Stimulated activated CD4-positive, alpha-beta T cell treated with anti-CD3 and anti-CD28 coated beads, Interleukin-12 subunit alpha, Interleukin-12 subunit beta, amount 100 ng/mL, for 48 hours (primary cell): ENCODE data around the gene RAD51B.

ENCODE experiments used
- DNase-seq, 3 donors: peaks; one replicate each; pipeline ENCODE4 v3.0.0-alpha.2; 2020; ENCODE audit warnings: low read depth in 2 of 3, low spot score in 1 of 3

The RAD51B gene

DNA sequence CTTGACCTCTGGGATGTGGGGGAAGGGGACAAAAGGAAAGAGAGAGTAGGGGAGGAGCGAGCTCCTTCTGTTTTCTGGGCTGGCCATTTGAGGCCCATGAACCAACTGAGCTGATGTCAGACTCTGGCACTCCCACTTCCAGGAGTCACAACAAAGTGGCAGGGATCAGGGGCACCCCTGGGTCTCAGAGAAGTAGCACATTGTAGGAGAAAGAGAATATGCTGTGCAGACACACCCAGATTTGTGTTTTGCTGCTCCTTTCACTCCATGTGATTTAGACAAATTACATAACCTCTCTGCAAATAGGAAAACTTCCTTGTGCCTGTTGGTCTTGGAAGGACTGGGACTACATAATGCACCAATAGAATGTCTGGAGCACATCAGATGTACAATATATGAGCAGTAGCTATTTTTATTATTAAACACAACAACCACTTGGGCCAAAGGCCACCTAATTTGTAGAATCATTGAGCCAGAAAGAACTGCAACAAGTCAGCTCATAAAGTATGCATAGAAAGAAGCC, 707.8 kb downstream of the RAD51B start:
- DNase-seq: no peak

DNA sequence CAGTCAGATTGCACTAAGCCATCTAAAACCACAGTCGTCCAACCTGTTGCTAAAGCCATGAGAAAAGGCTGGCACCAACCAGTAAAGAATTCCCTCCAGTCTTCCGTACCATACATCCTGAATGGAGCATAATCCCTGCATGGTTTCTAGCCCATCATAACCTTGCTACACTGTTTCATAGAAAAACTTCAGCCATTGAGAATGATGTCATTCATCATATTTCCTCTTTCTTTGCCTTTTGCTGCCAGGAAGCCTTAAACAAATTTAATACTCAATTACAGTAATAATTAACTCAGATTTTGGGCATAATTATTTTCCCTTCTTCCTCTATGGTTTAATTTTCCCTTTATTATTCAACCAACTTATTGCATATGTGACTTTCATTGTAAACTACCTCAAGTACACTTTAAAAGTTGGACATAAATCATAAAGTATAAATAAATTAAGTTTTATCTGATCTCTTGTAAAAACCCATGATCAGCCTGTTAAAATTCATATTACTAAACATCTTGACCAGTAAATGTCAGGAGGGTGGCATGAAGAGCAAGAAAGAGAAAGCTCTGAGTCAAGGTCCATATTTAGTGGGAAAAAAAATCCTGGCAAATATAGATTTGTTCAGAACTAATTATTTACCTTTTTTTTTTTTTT, 708.6 kb downstream of the RAD51B start:
- DNase-seq: no peak

DNA sequence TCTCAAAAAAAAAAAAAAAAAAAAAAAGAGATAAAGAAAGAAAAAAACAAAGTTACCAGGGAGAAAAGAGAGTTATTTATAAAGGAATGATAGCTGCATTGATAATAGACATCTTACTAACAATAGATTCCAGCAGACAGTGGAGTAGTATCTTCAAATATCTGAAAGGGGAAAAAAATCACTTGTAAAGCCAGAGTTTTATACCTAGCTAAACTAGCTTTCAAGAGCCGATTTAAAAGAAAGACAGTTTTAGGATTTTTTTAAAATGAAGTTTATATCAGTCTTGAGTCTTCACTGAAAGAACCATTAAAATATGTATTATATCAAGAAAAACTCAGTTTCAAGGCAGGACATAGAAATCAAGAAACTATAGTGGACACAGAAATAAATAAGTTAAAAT, 710.9 kb downstream of the RAD51B start:
- no peak for DNase-seq

DNA sequence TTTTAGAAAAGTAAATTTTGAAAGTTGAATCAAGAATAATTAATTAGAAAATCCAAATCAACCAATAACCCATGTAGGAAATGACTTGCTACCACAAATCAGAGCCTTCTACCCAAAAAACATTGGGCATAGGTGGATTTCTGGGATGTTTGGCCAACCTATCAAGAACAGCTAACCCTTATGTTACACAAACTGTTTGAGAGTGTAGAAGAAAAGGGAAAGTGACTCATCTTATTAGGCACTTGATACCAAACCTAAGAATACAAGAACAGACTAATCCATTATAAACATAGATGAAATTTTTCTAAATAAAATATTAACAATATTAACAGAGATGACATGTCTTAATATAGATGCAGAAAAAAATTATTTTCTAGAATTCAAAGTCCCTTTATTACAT, 712.9 kb downstream of the RAD51B start:
- no peak for DNase-seq

DNA sequence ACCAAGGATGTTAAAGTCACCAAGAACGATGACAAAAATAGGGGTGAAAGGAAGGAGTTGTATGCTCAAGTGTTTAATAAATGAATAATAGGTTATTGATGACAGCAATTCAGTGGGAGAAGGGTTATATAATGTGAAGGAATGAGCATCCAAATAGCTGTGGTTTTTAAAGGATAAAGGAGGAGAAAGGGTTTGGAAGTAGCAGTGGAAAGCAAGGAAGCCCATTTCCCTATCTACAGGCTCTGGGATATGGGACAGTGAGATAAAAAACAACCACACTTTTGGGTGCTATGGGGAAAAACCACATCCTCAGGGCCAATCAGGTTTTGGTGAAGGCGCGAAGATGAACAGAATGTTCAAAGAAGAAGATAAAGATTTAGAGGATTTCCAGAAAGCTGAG, 714.7 kb downstream of the RAD51B start:
- no peak for DNase-seq

DNA sequence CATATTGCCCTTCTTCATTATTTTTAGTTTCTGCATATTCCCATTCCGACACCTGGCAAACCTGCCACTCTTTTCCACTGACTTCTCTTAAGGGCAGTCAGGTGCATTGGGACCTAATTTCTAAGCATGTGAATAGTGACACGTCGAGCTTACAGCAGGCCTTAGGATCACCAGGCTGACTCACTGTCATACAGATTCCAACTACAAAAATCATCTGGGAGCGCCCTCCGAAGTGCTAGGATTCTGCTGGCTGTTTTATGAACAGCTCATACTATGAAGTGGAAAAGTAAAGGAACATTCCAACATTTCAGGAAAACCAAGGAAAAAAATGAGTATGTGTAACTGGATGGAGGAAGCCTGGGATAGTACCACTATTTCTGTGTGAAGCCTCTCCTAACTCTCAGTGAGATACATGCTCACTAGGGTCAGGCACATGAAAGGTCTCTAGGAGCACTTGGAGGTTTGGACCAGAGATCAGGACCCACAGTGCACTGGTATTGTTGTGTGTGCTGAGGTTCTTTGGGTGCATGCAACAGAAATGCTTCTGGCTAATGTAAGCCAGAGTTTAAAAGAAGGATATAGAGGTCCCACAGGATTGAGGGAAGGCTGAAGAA, 715.9 kb downstream of the RAD51B start:
- DNase-seq: no peak

DNA sequence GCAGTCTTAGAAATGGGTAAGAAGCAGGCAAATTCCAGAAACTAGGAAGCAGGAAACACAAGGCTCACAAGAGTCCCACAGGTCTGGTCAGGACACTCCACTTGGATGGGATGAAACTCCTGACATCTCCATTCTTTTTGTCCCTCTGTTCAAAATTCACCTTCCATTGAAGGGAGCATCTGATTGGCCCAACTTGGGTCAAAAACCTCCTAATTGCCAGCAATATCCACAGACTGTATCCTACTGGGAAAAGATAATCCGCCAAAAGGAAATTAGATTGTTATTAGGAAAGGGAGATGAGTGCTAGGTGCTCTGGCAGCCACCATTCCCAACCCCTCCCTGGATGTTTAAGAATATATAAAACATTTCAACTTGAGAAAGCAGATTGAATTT, 716.4 kb downstream of the RAD51B start:
- DNase-seq: no peak

DNA sequence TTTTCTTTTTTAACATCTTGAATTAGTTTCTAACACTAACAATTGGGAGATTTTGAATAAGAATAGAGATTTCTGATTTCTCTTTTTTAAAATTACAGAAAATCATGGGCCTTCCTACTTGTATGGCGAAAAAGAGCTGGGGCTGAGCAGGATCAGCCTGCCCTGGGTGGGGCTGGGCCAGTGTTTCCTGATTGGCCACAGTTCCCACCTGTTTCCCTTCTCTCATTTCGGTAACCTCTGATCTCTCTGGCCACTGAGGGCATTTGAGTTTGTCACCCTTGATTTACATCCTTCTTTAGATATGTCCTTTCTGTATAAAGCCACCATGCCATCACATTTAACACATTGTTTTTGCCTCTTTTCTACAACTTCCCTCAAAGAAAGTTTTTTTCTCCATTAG, 719.1 kb downstream of the RAD51B start:
- DNase-seq: no peak

DNA sequence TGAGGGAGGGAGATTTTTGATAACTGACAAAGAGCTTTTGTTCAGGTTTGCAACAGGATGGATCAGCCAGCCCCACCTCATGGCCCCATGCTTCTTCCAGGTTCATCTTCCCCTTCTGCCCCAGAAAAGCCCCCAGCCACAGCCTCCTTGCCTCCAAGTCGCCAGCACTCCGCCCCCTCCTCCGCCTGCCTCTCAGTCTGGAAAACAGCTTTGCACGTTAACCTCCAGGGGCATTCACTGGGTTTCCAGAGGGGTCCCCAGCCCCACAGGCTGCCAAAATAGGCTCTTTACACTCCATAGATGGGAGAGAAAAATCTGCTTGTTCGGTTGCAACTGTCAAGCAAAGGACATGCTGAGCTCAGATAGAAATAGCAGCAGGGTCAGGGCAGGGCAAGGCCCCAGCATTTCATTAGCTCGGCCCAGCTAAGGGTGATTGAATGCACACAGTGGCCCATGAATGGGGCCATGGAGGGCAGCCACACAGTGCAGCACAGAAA, 719.7 kb downstream of the RAD51B start:
- no peak for DNase-seq

DNA sequence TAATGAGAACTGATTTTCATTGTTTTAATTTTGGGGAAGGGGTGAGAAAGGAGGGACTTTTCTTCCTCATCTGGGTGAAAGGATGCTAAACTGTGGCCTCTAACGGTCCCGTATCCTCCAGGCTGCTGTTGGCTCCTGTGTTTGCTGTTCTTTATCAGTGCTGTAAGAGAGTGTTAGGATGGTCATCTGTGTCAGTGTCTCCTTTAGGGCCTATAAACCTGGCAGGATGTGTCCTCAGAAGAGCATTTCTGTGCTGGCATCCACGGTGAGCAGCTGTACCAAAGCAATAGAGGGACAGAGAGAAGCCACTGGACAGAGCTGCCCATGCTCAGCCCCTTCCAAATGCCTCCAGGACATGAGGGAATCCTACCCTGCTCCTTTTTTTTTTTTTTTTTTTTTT, 720.2 kb downstream of the RAD51B start:
- no peak for DNase-seq

DNA sequence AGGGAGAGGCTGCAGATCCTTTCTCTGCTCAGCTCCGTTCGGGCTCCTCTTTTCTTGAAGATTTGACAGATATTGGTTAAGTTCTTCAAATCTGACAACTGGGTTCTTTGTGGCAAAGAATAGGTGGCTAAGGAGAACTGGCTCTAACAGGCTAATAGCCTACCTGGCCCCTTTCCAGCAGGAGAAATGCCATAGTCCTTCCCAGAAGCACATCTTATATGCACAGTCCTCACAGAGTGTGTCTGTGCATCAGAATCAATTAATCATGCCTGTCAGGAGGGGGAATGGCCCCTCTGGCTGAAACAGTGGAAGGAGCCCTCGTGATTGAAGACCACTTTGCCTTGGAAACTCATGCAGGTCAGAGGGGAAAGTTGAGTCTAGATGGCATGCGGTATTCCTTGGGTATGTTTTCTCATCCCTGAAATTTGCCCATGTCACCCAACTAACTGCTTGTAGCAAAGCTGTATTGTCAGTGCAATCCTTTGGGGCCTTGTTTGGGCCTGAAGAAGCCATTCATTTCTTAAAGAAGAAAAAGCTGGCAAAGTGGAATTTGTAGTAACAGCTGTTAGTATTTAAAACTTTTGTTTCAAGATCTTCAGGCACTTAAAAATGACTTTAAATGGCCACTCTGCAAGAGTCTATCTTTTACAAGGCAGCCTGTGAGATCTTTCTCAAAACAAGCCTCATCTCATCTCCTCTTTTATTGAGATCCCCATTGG, 721.8 kb downstream of the RAD51B start:
- no peak for DNase-seq

DNA sequence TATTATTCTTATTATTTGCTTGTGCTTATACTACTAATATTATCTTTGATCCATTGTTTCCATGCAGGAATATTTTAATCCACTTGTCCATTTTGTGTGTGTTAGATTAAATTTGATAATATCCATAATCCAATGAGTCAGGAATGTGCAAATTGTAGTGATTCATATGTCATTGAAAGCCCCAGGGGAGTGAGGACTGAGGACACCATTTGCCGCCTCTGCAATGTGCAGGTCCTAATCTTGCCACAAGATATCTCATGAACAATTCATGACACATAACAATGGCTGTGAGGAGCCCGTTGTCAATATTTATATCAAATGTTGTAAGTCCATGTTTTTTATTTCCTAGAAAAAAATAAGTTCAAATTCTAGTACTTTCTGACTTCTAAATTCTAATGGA, 722.8 kb downstream of the RAD51B start:
- DNase-seq: no peak

DNA sequence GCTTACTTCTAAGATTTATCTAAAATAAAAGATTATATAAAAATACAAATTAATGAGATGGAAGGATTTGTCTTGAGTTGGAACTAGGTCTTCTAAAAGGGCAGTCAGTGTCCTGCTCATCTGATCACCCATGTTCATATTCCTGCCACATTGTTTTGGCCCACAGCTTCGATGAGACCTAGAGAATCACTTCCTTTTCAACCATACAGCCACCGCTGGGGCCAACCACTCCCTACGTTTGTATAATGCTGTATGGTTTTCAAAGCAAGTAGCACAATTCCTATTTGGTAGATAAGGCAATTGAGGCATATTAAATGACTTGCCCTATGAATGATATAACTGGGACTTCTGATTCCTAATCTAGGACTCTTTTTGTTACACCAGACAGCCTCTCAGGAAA, 723.9 kb downstream of the RAD51B start:
- DNase-seq: no peak

DNA sequence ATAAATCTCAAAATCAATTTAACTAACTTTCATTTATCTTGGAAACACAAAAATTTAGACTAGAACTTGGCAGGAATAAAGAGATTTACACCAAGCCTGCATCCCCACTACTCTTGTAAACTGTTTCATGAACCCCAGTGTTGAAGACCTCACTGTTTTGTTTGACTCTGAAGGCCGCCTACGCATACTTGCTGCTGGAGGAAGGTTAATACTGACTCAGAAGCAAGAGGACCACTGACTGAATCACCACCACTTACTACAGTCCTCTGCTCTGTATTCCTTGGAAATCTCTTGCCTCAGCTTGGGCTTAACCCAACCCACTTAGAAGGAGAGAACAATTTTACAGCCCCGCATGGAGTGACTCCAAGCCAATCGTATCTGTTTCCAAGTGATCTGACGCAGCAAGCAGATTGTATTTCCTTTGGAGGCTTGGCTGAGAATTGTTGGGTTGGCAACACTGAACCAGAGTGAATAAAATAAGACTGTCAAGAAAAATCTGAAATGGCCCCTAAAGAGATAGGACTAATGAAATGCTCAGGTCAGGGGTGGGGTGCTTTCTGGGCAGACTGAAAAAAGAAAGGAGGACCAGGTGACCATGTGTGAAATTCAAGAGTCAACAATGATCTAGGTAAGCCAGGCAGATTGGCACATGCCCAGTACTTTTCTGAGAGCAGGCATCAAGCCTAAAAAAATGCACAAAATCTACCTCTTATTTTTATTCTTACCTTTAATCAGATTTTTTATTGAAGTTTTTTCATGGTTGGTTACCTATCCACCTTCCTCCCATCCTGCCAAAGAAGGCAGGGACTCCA, 724.7 kb downstream of the RAD51B start:
- no peak for DNase-seq

DNA sequence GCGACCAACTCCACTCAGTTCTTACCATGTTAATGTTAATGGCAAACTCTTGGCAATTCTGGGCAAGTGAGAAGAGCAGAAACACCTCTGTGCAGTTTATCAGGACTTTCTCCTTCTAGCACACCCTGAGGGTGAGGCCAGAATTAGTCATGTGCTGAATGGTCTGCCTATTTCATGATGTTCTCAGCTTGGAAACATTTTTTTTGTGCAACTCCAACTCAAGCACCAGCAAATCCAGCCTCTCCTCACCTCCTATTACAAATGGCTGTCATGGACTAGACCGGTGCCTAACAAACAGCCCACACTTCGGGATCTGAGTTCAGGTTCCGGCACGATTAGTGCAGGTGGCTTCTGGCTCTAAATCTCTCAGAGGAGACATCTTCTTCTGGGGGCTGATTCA, 727.3 kb downstream of the RAD51B start:
- no peak for DNase-seq

DNA sequence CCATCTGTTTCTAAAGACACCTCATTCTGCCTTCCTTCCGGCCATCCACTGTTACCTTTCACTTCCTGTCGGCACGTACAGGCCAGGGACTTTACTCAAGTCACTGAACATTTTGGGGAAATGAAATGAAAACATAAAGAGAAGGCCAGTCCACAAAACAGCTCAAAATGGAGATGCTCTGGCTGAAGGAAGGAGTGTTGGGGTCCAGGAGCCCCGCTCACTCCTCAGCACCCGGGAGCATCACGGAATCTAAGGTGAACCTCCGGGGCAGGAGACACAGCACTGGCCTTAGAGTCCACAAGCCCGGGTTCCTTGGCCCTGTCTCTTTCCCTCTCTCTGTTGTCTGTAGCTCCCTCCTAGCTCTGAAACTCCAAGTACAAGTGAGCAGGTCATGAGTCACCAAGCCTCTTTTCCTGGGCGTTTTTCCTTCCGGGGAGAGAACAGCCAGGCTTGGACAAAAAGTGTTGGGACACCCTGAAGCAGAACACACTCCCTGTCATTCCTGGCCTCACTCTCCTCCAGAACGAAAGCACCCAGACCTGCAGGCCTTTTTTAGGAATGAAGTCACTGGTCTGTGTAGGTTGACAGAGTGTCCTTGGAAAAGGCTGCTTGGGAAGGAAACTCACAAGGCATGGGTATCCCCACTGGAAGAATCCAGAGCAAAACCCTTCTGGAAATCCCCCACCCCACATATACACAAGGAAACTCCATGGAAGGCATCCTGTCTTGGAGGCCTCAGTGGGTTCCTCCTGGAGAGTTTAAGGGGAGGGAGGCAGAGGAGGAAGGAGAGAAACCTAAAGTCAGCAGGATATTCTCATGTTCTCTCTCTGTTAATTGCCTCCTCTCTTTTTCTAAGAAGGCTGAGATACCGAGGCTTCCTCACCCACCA, 728.0 kb downstream of the RAD51B start:
- DNase-seq: no peak

DNA sequence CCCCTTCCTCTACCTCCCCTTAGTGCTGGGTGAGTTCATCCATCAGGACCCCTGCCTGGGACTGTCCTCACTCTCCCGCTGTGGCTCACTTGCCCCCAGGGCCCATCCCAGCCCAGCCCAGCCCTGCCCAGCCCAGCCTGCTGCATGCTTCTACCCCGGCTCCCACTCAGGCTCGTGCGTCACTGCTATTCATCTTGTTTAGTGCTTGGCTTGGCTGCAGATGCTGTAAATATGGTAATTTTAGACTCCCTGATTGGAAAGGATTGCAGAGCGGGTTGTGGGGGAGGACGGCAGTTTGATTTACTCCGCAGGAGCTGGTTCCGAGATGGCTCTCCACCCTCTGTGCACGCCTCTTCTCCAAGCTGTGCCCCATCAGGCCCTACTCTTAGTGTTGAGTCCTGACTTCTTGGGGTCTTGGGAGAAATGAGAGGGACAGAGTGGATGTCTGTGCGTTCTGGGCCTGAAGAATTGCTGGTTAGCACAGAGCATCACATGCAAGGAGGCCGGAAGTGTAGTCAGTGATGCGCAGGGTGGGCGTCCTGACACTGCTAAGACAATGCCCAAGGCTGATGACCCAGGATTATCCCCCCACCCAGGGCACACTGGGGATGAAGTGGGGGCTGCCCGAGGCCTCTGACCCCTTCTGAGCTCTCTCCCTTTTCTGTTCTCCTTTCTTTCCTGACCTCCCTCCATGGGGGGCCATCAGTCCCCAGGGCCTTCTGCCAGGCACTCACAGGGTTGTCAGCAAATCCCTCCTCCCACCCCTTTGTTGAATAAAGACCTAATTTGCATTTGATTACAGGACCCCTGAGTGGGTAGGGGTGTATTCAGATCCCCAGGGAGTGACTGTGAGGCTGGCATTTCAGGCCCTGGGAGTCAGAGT, 728.9 kb downstream of the RAD51B start:
- DNase-seq: no peak

DNA sequence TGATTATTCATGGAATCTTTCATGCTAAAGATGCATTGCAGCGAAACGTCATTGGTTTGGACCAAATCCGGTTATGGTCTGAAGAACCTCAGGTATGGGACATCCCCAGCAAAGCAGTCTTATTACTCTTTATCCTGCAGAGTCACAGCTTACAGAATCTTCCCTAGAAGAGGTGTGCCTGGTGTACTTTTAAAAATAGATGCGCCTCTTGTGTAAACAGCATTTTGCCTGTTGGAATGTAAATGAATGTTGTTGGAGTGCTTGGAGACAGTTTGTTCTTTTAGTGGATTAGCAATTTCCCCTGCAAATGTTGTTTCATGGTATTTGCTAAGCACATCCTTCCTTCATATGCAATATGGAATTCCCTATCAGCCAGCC, 730.7 kb downstream of the RAD51B start:
- no peak for DNase-seq

DNA sequence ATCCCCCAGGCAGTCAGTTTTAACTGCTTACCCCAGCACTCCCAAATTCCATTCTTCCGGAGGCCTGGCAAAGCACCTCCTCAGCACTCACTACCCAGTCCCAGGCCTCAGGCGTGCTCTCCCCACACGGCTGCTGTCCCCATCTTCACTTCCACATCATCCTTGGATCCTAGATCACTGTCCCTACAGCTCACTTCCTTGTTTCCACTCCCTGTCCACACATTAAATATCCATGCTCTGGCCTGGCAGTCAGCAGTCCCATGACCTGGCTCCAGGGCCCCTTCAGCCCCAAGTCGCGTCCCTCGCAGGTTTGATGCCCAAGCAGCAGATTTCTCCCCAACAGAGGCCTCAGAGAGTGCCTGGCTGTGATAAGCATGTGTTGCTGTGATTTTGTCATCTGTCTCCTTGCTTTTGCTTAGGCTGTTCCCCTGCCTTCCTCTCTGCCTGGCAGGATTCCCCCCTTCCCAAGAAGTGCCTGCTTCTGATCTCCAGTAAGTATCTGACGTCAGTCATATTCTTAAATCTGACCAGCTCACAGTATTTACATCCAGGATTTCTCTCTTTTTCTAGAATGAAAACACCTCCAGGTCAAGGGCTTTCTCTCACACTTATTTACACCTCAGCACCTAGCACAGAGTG, 731.6 kb downstream of the RAD51B start:
- DNase-seq: no peak
